PC-3 (cell line): ENCODE measurements around the gene KRT79. TPM values are rescaled to one million over a fixed set of nuclear protein-coding genes. Genes with fewer than 3 reads are reported as not detected.

Source experiments
- ATAC-seq: fragments of 200-7000 bp; cut with Tn5 transposase; 2 replicates; pipeline ENCODE4 v1.9.1; 2020; ENCODE audit warnings: mild to moderate bottlenecking, moderate library complexity
- BruUV-seq: library from RNA; stranded (reverse); fragments of 400-500 nt; replicated peaks from 2 replicates; lab custom pipeline; 2021; lab: Mats Ljungman, UMichigan
- CTCF ChIA-PET: fragments of 300-600 bp; sonication (Branson Sonifier 250); formaldehyde crosslinking; loops from one replicate; lab custom pipeline; 2022; ENCODE audit warnings: antibody characterized with exemption; lab: Charles Lee
- POLR2A ChIA-PET: fragments of 300-600 bp; sonication (Branson Sonifier 250); formaldehyde crosslinking; loops from one replicate; lab custom pipeline; 2022; ENCODE audit warnings: antibody characterized with exemption; ENCODE audit not compliant: unreplicated experiment; lab: Charles Lee
- DNase-seq: peaks from one replicate; pipeline ENCODE4 v3.0.0-alpha.2; 2015
- H2AFZ ChIP-seq: fragments of 300-600 bp; sonication (generic); 2 replicates; pipeline ENCODE4 v1.6.0; 2016; ENCODE audit warnings: antibody characterized with exemption, low read length
- H3F3A ChIP-seq: fragments of 300-600 bp; sonication (generic); one replicate; pipeline ENCODE4 v1.6.0; 2017; ENCODE audit warnings: antibody characterized with exemption, low read length, control low read depth, mild to moderate bottlenecking; ENCODE audit not compliant: unreplicated experiment
- H3K27ac ChIP-seq: fragments of 300-600 bp; sonication (generic); 2 replicates; pipeline ENCODE4 v1.5.1; 2016; ENCODE audit warnings: mild to moderate bottlenecking, low read length
- H3K27me3 ChIP-seq: fragments of 300-600 bp; sonication (generic); 2 replicates; pipeline ENCODE4 v1.6.1; 2016; ENCODE audit warnings: low read length, mixed read lengths
- H3K36me3 ChIP-seq: fragments of 300-600 bp; sonication (generic); 2 replicates; pipeline ENCODE4 v1.6.1; 2016; ENCODE audit warnings: low read depth, mixed run types, low read length, mixed read lengths
- H3K4me1 ChIP-seq: fragments of 300-600 bp; sonication (generic); 2 replicates; pipeline ENCODE4 v1.5.1; 2016; ENCODE audit warnings: low read length; ENCODE audit not compliant: insufficient read depth
- H3K4me2 ChIP-seq: fragments of 300-600 bp; sonication (generic); 2 replicates; pipeline ENCODE4 v1.6.0; 2016; ENCODE audit warnings: low read length
- H3K4me3 ChIP-seq: fragments of 300-600 bp; sonication (generic); 2 replicates; pipeline ENCODE4 v1.5.1; 2016; ENCODE audit warnings: mild to moderate bottlenecking, low read length, mixed read lengths
- H3K79me2 ChIP-seq: fragments of 300-600 bp; sonication (generic); 2 replicates; pipeline ENCODE4 v1.6.1; 2017; ENCODE audit warnings: low read length, mixed read lengths
- H3K9ac ChIP-seq: fragments of 300-600 bp; sonication (generic); 2 replicates; pipeline ENCODE4 v1.6.0; 2016; ENCODE audit warnings: mild to moderate bottlenecking, low read length
- H3K9me2 ChIP-seq: fragments of 300-600 bp; sonication (generic); replicated peaks from 2 replicates; pipeline ENCODE4 v1.6.1; 2016; ENCODE audit warnings: mixed run types, low read length, mixed read lengths
- H3K9me3 ChIP-seq: fragments of 300-600 bp; sonication (generic); 2 replicates; pipeline ENCODE4 v1.6.1; 2016; ENCODE audit warnings: low read length, mixed read lengths
- H4K20me1 ChIP-seq: fragments of 300-600 bp; sonication (generic); 2 replicates; pipeline ENCODE4 v1.6.1; 2016; ENCODE audit warnings: low read length, mixed read lengths
- EZH2 ChIP-seq: fragments of 300-600 bp; sonication (generic); IDR thresholded peaks from one replicate; pipeline ENCODE4 v1.6.1; 2017; ENCODE audit warnings: antibody characterized with exemption, mild to moderate bottlenecking, low read length; ENCODE audit not compliant: unreplicated experiment
- EZH2phosphoT487 ChIP-seq: fragments of 300-600 bp; sonication (generic); IDR thresholded peaks from 2 replicates; pipeline ENCODE4 v1.6.1; 2018; ENCODE audit warnings: mild to moderate bottlenecking, antibody characterized with exemption, low read length, borderline replicate concordance
- intact Hi-C: fragments of 100-400 bp; cut with micrococcal nuclease; formaldehyde crosslinking; loops from 2 replicates; pipeline ENCODE4 v1.9.0; 2023
- total RNA-seq: library from RNA; depleted of rRNA; stranded (reverse); fragments of >200 nt; gene quantifications from 2 replicates; pipeline ENCODE4 v1.2.3, GENCODE V29; 2014
- TF ChIP-seq, protein P1 (sequence below): fragments of 300-600 bp; sonication (generic); conservative IDR thresholded peaks from 2 replicates; pipeline ENCODE4 v1.5.1; 2017; ENCODE audit warnings: antibody characterized with exemption, low read depth, mild to moderate bottlenecking, low read length

KRT79 gene
- total RNA-seq, 1 experiment from 2014 or later, result not detected

- no peaks in the 10 kb centered on the region for H4K20me1 ChIP-seq
- no peaks in the 10 kb centered on the region; the same call in 1 of the 2 replicates for H3K27me3 ChIP-seq
- no peak for TF ChIP-seq EZH2phosphoT487
- TF ChIP-seq EZH2, result no peak
- TF ChIP-seq, protein P1, sequence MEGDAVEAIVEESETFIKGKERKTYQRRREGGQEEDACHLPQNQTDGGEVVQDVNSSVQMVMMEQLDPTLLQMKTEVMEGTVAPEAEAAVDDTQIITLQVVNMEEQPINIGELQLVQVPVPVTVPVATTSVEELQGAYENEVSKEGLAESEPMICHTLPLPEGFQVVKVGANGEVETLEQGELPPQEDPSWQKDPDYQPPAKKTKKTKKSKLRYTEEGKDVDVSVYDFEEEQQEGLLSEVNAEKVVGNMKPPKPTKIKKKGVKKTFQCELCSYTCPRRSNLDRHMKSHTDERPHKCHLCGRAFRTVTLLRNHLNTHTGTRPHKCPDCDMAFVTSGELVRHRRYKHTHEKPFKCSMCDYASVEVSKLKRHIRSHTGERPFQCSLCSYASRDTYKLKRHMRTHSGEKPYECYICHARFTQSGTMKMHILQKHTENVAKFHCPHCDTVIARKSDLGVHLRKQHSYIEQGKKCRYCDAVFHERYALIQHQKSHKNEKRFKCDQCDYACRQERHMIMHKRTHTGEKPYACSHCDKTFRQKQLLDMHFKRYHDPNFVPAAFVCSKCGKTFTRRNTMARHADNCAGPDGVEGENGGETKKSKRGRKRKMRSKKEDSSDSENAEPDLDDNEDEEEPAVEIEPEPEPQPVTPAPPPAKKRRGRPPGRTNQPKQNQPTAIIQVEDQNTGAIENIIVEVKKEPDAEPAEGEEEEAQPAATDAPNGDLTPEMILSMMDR, result no peak
- no peak within 1 kb of the TSS for H3K9ac ChIP-seq
- H3K4me1 ChIP-seq, result peaks cover 14% of the 10 kb centered on the region
- peak within 1 kb of the TSS; percentile 62 for H3K27ac ChIP-seq
- ChIA-PET POLR2A (no interaction called here), CTCF (no interaction called here)
- no peaks in the 10 kb centered on the region for H3K9me3 ChIP-seq
- peak; percentile 61 for DNase-seq
- no TSS peak for BruUV-seq
- H3F3A ChIP-seq, result no peaks in the 10 kb centered on the region
- peak; percentile 83 for ATAC-seq
- no peaks in the 10 kb centered on the region for H3K9me2 ChIP-seq
- no peak within 1 kb of the TSS for H3K4me3 ChIP-seq
- H3K79me2 ChIP-seq, result no peaks in the 10 kb centered on the region
- peak within 1 kb of the TSS; percentile 27 for H3K4me2 ChIP-seq
- H3K36me3 ChIP-seq, result no peaks in the 10 kb centered on the region
- no peak within 1 kb of the TSS for H2AFZ ChIP-seq
- intact Hi-C loops, result no loop called here
These were observed 20.0 kb downstream of the KRT79 start, which contains the start of gene KRT4 for GRCh38 chr12:52813885-52814709. Gene KRT4 (minus strand): TSS chr12:52814116. CDS start chr12:52814058, 58 bp downstream.

DNA sequence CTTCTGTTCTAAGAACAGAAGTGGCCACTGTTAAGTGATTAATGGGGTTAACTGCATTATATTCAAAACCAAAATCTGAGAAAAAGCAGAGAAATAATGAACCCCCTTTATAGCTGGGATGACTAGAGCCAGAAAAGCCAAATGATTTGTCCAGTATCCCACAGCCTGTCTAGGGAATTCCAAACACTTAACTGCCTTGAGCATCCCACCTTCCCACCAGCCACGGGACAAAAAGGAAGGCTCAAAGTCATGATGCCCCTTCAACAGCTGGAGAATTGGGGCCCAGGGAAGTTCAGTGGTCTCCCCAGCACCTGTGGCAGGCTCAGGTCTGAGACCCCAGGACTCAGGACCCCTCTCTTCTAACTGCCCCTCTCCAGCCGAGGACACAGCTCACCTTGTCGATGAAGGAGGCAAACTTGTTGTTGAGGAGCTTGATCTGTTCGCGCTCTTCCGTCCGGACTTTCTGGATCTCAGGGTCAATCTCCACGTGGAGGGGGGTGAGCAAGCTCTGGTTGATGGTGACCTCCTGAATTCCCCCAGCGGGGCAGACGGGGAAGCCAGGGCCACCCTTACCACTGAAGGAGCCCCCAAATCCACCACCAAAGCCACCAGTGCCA lies 20.8 kb downstream of the KRT79 start:
- Histone ChIP-seq H3F3A (no peaks in the 10 kb centered on the region), H2AFZ (no peak overlapping the region), H3K27me3 (no peaks in the 10 kb centered on the region; the same call in 1 of the 2 replicates), H3K9me2 (no peaks in the 10 kb centered on the region), H3K4me3 (no peak overlapping the region), H3K9me3 (no peaks in the 10 kb centered on the region), H4K20me1 (no peaks in the 10 kb centered on the region), H3K4me1 (peaks cover 14% of the 10 kb centered on the region), H3K36me3 (no peaks in the 10 kb centered on the region), H3K27ac (peak overlapping the region; percentile 62; the same call in 1 of the 2 replicates), H3K4me2 (0 out of 2 replicates have a peak overlapping the region, but pooled peaks have one; percentile 27), H3K79me2 (no peaks in the 10 kb centered on the region), H3K9ac (no peak overlapping the region)
- CTCF ChIA-PET, result no interaction called here
- DNase-seq, result no peak
- intact Hi-C loops, result no loop called here
- POLR2A ChIA-PET, result no interaction called here
- no peak for TF ChIP-seq EZH2
- no peak for TF ChIP-seq EZH2phosphoT487
- TF ChIP-seq, protein P1, result no peak
- BruUV-seq, result TSS peak; percentile 47
- ATAC-seq, result no peak
